ENCODE measurements around the gene TBX2. TPM values are rescaled to one million over a fixed set of nuclear protein-coding genes. Genes with fewer than 3 reads are reported as not detected.

The TBX2 gene
- total and polyA plus RNA-seq, 2 of the 13 experiments (the other 11 are each of a cell fraction or from before 2014, with no cell fraction given): 2.8 to 15.3 TPM

DNA sequence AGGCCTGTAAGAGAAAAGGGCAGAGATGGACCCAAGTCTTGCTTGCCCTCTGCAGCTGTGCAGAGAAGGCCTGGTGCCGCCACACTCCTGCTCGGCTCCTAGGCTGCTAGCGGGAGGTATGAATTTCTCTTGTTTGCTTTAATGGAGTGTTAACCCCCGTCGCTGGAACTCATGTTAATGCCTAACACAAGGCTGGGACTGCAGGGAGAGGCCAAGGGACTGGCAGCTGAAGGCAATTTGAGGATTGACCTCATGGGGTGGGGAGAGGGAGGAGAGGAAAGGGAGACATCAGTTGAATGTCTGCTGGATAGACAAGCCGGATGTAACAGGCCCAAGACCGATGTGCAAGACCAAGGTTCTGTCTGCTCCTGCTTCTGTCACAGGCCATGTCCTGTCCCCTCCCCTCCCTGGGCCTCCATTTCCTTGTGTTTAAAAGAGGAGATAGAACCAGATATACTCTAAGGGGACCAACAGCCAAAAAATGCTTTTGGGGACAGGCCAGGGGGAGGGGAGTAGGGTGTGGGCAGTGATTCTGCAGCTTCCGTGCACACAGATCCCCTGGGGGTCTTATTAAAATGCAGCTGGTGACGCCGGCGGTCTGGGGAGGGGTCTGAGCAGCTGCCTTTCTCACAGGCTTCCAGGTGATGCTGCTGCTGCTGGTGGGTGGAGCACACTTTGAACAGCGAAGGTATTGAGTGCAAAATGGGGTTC lies 46.7 kb upstream of the TBX2 start (continued):
- TF ChIP-seq, protein P1, sequence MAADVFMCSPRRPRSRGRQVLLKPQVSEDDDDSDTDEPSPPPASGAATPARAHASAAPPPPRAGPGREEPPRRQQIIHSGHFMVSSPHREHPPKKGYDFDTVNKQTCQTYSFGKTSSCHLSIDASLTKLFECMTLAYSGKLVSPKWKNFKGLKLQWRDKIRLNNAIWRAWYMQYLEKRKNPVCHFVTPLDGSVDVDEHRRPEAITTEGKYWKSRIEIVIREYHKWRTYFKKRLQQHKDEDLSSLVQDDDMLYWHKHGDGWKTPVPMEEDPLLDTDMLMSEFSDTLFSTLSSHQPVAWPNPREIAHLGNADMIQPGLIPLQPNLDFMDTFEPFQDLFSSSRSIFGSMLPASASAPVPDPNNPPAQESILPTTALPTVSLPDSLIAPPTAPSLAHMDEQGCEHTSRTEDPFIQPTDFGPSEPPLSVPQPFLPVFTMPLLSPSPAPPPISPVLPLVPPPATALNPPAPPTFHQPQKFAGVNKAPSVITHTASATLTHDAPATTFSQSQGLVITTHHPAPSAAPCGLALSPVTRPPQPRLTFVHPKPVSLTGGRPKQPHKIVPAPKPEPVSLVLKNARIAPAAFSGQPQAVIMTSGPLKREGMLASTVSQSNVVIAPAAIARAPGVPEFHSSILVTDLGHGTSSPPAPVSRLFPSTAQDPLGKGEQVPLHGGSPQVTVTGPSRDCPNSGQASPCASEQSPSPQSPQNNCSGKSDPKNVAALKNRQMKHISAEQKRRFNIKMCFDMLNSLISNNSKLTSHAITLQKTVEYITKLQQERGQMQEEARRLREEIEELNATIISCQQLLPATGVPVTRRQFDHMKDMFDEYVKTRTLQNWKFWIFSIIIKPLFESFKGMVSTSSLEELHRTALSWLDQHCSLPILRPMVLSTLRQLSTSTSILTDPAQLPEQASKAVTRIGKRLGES (CRISPR knock-in tag; IDR thresholded peaks at IDR 0.05; ENCODE audit: borderline replicate concordance): no peak
- TF ChIP-seq ZFY (CRISPR knock-in tag; IDR thresholded peaks at IDR 0.05) (peak; percentile 33; the same call in 1 of the 2 replicates), ZBTB38 (CRISPR knock-in tag; IDR thresholded peaks at IDR 0.05) (peak; percentile 80; the same call in 1 of the 2 replicates), NCOA5 (CRISPR knock-in tag; IDR thresholded peaks at IDR 0.05) (no peak), ZFX (CRISPR knock-in tag; IDR thresholded peaks at IDR 0.05; ENCODE audit: low read depth) (peak; percentile 46; the same call in 1 of the 2 replicates)

DNA sequence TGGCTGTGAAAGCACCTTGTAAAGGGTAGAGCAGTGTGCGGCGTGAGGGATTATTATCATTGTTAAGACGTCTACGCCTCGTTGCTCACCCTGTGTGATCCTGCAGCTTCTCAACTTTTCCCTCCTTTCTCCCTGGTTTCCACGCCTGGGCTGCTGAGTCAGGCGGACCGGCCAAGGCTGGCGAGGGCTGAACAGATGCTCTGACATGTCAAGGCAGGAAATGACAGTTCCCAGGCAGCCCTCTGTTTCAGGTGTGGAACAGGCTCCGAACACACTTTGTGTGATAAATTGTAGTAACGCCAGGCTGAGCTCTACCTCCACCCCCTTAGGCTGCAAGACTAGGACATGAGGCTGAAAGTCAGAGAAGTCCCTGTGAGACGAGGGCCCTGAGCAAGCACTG lies 46.0 kb upstream of the TBX2 start:
- TF ChIP-seq MYC (CRISPR knock-in tag; IDR thresholded peaks at IDR 0.05; ENCODE audit: borderline replicate concordance) (peak; percentile 21; the same call in 1 of the 2 replicates), RELA (CRISPR knock-in tag; IDR thresholded peaks at IDR 0.05) (no peak), EP300 (IDR thresholded peaks at IDR 0.05; ENCODE audit: low read depth in 2 of 2, low read length in 2 of 2) (no peak), EP300 (CRISPR knock-in tag; IDR thresholded peaks at IDR 0.05; ENCODE audit: borderline replicate concordance) (peak; percentile 33; the same call in 1 of the 2 replicates), MEF2D (CRISPR knock-in tag; IDR thresholded peaks at IDR 0.05) (no peak), GTF3A (CRISPR knock-in tag; conservative IDR thresholded peaks at IDR 0.05) (peak; percentile 67; the same call in 1 of the 2 replicates)
- TF ChIP-seq, protein P2, sequence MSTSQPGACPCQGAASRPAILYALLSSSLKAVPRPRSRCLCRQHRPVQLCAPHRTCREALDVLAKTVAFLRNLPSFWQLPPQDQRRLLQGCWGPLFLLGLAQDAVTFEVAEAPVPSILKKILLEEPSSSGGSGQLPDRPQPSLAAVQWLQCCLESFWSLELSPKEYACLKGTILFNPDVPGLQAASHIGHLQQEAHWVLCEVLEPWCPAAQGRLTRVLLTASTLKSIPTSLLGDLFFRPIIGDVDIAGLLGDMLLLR (CRISPR knock-in tag; IDR thresholded peaks at IDR 0.05): peak; percentile 39; the same call in 1 of the 2 replicates
- Histone ChIP-seq H3K79me2 (ENCODE audit: insufficient read depth, low read length) (no peaks in the 10 kb centered on the region), H2AFZ (ENCODE audit: low read length) (no peak overlapping the region), H3K4me3 (replicated peaks in 1 of 3; ENCODE audit: insufficient read depth in 1 of 3, low read depth in 2 of 3, low read length in 3 of 3) (no peak overlapping the region), H3K36me3 (replicated peaks in 1 of 2; ENCODE audit: control insufficient read depth in 1 of 2, insufficient read depth in 2 of 2, low read length in 2 of 2) (no peaks in the 10 kb centered on the region), H3K4me1 (ENCODE audit: insufficient read depth, low read length) (peaks cover 72% of the 10 kb centered on the region), H3K27ac (ENCODE audit: extremely low read length, insufficient read depth, low read length) (no peak overlapping the region), H4K20me1 (ENCODE audit: insufficient read depth, low read length) (no peaks in the 10 kb centered on the region), H3K27me3 (ENCODE audit: control insufficient read depth in 1 of 2, insufficient read depth in 2 of 2, low read length in 2 of 2) (no peaks in the 10 kb centered on the region), H3K9ac (ENCODE audit: insufficient read depth, low read depth, low read length) (no peak overlapping the region), H3K4me2 (ENCODE audit: low read depth, low read length) (no peak overlapping the region), H3K9me3 (ENCODE audit: low read length) (no peaks in the 10 kb centered on the region)
- no peak for FAIRE-seq
- ChIA-PET CTCF (ENCODE audit: low intra/inter-chr PET ratio, low total read pairs) (interaction anchor here (0.9 kb wide), 1 partner anchor 36 kb away, joined by 3 read pairs; no protein-coding TSS in a partner anchor), POLR2A (no interaction called here)
- WGBS (ENCODE audit: low lambda C conversion rate): 98% methylated on average over 12 of the region's 12 CpGs
- no peak for DNase-seq (ENCODE audit: low spot score)
- ATAC-seq: no peak
- in situ Hi-C loops (cut with HindIII; ENCODE audit: extremely low pct_ligation_motif_present, low pct_unique_long_range_greater_than_20kb) (no loop called here), intact Hi-C loops (cut with micrococcal nuclease; ENCODE audit: unreplicated experiment) (no loop called here)
- BruUV-seq (replicated peaks): no TSS peak
